HG03064 (cell line): ENCODE measurements around the gene POLRMT.

Experiments used
- ATAC-seq: cut with Tn5 transposase; IDR thresholded peaks from one replicate; pipeline ENCODE4 v1.9.1; 2021; ENCODE audit warnings: low read depth; ENCODE audit not compliant: unreplicated experiment

The POLRMT gene

GRCh38 chr19:663682-664117, 30.4 kb upstream of the POLRMT start:
- ATAC-seq: no peak

- no peak for ATAC-seq
Observed at GRCh38 chr19:662962-663681, 29.8 kb upstream of the POLRMT start, which contains the start of gene RNF126. Gene RNF126, minus strand, starts transcription at chr19:663214. Its CDS starts 93 bp downstream, at chr19:663121.

DNA sequence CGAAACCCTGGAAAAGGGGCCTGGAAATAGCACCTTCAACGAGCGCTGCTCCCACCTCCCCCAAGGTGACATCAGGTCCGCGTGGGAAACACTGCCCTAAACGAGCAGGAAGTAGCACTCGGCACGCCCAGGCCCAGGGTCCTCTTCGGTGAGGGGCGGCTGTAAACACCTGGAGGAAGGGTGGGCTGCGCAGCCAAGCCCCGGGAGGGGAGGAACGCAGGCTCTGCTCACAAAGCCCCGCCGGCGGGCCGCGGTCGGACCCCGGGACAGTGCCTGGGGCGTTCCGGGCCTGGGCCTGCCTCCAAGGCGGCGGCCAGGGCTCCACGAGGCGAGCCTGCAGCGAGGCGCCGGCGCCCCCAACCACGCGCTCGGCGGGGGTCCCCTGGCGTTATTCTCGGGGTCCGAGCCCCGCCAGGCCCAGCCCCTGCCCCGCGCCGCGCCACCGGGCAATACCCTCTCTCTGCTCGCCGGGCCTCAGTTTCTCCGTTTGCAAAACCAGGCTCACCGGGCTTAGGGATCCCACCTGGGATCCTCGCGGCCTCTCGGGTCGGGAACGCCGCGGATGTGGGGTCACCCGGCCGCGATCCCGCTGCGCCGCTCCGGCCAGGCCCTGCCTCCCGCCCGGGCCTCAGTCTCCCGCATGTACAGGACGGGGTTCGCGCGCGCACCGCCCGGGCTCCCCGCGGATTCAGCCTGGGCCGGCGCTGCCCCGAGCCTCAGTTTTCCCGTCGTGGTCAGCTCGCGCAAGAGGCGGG, 29.0 kb upstream of the POLRMT start:
- no peak for ATAC-seq

DNA sequence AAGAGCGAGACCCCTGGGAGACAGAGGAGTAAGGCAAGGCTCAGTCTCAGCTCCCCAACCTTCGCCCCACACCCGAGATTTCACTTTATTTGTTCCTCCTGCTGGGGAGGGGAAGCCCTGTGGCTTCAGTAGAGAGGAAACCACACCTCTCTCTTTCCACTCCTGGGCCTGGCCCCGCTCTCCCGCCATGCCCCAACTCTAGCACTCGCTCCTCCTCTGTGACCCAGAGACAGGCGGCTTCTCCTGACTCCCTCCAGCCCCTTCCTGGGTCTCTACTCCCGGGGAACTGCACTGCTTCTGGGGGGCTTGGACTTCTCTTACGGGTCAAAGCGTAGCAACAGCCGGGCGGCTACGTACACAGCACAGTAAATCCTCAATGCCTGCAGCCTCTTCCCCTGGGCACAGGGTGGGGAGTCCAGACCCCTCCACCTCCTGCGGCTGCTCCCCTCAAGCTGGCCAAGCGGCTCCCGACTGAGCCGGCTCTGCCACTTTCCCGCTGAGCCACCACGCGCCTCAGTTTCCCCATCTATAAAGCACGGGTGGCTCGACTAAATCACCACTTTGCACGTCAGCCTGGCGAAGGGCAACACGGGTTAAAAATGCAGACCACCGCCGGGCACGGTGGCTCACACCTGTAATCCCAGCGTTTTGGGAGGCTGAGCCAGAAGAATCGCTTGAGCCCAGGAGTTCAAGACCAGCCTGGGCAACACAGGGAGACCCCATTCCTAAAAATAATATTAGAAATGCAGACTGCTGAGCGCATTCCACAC, 28.3 kb upstream of the POLRMT start:
- ATAC-seq: no peak

GRCh38 chr19:660793-661426, 27.6 kb upstream of the POLRMT start:
- no peak for ATAC-seq

- no peak for ATAC-seq
Observed at GRCh38 chr19:658916-659839, 25.8 kb upstream of the POLRMT start.

GRCh38 chr19:658059-658839, 24.9 kb upstream of the POLRMT start:
- no peak for ATAC-seq

DNA sequence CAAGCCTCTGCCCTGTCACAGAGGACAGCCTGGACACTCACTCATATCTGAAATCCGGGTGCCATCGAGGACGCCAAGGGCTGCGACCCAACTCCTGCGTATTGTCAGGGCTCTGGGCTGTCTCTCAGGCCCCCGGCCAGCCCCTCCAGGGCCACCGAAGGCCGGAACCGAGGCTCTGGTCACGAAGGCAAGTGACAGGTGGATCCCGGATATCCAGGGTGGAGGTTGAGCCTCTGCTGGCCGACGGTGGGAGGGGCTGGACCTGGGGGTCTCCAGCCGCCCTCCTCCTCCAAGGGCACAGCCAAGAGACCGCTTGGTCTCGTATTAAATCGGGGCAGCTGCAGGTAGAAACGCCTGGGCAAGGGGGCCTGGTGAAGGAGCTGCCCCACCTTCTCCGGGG, 24.3 kb upstream of the POLRMT start:
- ATAC-seq: no peak

- ATAC-seq: no peak
Observed at GRCh38 chr19:656751-657559, 23.6 kb upstream of the POLRMT start.

DNA sequence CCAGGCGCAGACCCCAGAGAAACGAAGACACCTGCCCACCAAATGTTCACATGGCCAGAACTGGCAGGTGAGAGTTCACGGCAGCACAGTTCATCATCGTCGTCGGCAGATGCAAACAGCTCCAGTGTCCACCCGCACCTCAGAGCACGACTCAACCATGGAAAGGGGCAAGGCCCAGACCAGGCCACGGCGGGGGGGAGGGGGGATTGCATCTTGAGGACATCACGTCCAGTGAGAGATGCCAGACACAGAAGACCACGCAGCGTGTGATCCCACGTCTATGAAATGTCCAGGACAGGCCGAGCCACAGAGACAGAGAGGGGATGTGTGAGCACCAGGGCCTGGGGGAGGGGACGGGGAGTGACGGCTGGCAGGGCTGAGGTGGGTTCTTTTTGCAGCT, 22.4 kb upstream of the POLRMT start:
- no peak for ATAC-seq

GRCh38 chr19:653425-653824, 20.1 kb upstream of the POLRMT start:
- ATAC-seq: no peak

GRCh38 chr19:652467-653389, 19.4 kb upstream of the POLRMT start:
- ATAC-seq: no peak

GRCh38 chr19:651991-652390, 18.7 kb upstream of the POLRMT start:
- ATAC-seq: no peak

- ATAC-seq: no peak
Observed at GRCh38 chr19:651114-651818, 17.9 kb upstream of the POLRMT start.

GRCh38 chr19:650121-650520, 16.8 kb upstream of the POLRMT start:
- no peak for ATAC-seq
